Measurements from ENCODE around the gene LIN28A.
A peak's percentile ranks its signal among the peaks of the same experiment; 100 is the strongest.

LIN28A gene

DNA sequence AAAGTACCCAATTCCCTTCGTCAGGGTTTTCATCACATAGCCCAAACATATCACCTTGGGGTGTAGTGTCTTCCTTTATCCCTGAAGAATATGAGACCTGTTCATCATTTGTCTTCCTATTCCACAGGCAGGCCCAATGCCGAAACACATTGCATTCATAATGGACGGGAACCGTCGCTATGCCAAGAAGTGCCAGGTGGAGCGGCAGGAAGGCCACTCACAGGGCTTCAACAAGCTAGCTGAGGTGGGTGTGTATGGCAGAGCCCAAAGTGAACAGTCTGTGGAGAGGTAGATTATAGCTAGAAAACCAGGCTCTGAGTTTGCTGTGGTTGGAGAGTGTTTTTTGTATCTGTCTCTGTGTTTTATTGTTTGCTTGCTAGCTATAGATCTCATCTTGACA, 27.4 kb downstream of the LIN28A start:
- DNase-seq: no peak

DNA sequence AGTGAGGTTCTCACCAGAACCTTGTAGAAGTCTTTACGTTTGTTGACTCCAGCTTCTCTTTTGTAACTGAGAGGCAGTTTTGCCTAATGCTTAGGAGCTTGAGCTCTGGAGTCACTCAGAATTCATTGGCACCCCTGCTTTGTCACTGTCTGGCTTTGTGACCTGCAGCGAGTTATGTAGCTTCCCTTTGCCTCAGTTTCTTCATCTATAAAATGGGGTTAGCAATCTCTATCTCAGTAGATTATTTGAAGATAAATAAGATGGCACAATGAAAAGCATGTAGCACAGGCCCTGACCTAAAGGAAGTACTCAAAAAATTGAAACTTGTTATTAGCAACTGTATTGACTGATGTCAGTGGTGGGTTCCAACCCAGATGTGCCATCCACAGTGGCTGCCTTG, 29.6 kb downstream of the LIN28A start:
- DNase-seq: no peak

DNA sequence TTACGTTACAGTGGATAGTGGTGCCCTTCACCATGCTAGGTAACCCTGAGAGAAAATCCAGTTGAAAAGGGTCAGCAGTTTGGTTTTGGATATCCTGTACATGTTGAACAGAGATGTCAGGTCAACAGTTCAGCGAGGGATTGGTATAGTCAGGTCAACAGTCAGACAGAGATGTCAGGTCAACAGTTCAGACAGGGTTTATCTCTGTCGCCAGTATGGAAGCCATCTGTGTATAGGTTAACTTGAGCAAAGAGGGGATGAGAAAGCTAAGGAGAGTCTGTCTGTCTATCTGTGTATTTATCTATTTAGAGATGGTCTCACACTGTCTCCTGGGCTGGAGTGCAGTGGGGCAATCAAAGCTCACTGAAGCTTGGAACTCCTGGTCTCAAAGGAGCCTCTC, 39.3 kb downstream of the LIN28A start:
- DNase-seq: no peak

DNA sequence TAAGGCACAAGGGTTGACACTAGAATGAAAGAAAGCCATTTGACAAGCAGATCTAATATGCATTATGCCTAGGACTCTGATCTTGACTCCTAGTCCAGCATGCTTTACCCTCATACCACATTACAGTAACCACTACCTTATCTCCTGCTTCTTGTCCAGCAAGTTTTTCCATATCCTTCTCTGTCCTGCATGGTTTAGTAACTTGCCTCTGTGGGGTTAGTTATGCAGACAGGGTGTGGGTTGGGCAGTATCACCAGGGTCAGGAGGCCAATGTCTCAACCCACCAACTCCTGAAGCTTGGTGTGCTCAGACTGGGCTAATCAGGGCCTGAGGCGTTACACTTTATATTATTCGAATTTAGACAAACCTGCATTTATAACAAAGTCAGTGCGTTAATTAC, 40.3 kb downstream of the LIN28A start:
- no peak for DNase-seq

DNA sequence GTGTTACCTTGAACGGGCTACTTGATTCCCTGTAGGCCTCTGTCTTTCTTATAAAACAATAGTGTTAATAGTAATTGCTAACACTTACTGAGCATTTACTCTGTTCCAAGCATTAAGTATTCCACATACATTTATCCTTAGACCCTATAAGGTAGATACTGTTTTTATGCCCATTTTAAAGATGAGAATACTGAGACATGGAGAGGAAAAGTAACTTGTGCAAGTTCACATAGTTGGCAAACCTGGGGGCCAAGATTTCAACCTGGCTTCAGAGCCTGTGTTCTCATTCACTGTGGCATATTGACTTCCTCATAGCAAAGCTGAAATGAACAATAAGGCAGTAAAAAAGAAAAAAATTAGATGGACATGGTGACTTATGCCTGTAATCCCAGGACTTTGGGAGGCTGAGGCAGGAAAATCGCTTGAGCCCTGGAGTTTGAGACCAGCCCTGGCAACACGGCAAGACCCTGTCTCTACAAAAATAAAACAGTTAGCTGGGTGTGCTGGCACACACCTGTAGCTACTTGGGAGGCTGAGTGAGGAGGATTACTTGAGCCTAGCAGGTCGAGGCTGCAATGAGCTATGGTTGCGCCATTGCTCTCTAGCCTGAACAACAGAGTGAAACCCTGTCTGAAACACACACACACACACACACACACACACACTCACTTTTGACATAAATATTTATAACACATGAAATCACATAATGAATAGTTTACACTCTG, 42.0 kb downstream of the LIN28A start:
- DNase-seq: no peak

DNA sequence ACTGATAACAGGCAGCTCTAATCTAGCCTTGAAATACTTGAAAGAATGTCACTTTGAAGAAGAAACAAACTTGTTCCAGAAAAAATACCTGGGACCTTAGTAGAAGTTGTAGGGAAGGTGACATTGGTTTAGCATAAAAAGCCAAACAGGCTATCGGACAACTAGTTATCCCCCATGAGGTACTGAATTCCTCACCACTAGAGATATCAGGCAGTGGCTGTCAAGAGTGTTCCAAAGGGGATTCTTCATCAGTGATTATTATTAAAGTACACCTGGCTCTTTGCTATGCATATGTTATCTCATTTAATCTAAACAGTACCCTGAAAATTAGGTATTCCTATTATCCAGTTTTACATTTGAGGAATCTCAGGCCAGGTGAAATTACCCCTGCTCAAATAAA, 48.5 kb downstream of the LIN28A start:
- DNase-seq: no peak

DNA sequence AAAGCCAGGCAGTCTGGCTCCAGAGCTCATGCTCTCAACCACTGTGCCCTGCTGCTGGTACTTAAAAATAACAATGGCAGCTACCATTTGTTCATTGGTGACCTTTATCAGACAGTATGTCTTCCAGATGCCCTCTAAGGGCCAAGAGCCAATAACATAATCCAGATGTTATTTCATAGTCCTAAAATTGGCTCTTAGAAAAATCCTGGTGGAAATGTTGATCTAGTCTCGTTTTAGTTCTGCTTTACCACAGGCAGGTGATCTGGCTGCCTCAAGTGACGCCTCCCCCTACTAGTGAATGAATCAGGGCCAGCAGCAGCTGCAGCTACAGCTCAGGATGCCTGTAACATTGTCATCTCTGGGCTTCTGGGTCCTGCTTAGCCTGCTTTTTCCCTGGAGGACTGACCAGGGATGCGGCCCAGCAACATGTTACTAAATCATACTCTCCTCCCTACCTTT, 49.0 kb downstream of the LIN28A start:
- DNase-seq: no peak

DNA sequence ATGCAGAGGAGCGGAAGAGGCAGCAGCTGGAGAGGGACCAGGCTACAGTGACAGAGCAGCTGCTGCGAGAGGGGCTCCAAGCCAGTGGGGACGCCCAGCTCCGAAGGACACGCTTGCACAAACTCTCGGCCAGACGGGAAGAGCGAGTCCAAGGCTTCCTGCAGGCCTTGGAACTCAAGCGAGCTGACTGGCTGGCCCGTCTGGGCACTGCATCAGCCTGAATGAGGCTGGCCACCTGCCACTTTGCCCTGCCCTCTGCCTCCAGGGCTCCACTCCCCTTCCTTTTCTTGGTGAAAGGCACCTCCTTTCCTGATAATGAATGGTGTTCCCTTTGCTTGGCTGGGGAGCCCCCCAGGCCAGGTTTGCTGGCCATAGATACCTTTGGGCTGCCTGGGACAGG, 58.3 kb downstream of the LIN28A start:
- DNase-seq: no peak

DNA sequence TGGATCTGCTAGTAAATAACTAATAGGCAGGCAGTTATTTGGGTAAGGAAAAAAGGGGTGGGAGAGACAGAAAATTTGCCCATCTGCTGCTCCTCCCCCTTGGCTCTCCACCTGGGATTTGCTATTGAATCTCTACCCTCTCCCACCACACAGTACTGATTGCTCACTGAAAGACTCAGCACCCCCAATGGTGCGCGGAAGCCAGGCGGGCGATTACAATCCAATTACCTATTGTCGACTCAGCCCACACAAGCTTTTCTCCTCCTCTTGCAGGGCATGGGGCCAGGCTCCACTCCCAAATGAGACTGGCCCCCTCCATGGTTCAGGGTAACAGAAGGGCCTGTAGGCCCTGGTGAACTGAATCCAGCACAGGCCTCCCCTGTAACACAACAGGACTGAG, 58.9 kb downstream of the LIN28A start:
- DNase-seq: no peak

DNA sequence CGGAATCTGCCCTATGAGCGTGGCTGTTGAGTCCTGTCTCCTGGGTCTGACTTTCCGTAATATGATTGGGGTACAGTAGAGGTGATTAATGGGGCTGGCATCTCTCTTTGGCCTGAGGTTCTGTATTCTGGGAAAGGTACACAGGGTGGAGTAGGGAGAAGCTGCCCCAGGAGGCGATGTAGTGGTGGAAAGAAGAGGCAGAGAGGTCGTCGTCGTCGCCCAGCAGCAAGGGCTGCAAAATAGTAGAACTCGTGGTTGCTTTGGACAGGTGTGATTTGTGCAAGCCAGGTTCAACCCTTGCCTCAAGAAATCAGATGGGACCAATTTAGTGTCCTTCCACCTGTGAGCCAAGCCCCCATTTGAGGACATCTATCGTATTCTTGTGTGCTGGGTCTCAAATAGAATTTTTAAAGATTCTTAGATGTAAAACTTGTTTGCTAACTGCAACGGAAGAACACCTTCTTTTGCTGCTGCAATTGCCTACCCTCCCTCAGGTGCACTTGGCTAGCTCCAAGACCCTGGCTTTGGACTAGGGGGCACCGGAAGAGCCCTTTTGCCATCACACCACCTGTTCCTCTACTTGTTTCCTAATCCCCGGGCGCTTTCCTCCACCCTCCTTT, 60.4 kb downstream of the LIN28A start:
- no peak for DNase-seq

DNA sequence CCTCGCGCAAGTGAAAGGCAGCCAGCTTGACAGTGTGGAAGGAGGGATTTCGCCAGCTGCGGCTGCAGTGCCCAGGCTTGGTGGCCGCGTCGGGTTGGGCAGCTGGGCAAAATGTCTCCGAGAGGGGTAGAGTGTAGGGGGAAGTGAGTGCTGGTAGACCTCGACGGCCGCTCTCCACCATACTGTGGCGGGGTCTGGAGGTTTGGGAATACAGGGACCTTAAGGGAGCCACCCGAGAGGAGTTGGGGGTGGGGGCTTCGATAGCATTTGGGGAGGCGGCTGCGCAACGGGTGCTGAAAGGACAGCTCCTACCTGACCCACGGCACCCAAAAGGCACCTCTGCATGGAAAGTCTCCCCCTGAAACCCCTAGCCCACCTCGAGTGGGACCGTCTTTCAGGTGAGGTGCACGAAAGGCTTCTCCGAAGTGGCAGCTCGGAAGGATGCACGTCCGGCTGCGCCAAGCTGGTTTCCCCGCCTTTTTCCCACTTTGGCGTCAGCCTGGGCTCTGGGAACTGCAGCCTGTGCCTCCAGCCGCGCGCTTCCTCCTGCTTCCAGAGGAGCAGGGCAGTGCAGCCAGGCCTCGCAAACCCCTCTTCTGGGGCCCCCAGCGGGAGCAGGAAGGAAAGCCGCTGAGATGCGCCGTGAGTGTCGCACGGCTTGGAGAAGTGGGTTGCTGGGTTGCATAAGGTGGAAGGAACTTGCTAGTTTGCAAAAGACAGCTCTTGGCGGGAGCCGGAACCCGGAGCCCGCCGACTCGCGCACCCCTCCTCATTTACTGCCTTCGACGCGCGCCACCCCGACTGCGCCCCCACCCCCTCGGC, 61.1 kb downstream of the LIN28A start:
- peak; percentile 80 for DNase-seq

DNA sequence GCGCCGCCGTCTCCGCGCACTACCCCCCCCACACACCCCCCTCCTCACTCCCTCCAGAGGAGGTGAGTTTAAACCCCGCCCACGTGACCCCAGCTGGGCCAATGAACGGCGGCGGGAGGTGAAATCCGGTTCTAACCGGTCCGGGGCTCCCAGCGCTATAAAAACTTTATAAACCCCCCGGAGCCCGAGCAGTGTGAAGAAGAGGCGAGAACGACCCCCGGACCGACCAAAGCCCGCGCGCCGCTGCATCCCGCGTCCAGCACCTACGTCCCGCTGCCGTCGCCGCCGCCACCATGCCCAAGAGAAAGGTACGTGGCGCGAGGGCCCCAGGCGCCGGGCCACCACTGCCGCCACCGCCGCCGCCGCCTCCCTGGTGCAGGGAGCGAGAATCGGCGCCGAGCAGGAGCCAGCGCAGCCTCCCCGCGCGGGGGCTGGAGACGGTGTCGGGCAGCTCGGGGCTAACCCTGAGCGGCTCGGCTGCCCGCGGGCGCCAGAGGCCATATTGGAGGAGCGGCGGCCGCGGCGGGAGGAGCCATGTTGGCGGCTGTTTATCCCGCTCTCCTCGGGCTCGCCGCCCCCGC, 61.8 kb downstream of the LIN28A start, which contains the start of gene HMGN2:
Gene HMGN2 (plus strand): TSS at position 121 of the 581 bp plus-strand sequence. CDS start 173 bp downstream, at position 294.
- DNase-seq: peak; percentile 93

DNA sequence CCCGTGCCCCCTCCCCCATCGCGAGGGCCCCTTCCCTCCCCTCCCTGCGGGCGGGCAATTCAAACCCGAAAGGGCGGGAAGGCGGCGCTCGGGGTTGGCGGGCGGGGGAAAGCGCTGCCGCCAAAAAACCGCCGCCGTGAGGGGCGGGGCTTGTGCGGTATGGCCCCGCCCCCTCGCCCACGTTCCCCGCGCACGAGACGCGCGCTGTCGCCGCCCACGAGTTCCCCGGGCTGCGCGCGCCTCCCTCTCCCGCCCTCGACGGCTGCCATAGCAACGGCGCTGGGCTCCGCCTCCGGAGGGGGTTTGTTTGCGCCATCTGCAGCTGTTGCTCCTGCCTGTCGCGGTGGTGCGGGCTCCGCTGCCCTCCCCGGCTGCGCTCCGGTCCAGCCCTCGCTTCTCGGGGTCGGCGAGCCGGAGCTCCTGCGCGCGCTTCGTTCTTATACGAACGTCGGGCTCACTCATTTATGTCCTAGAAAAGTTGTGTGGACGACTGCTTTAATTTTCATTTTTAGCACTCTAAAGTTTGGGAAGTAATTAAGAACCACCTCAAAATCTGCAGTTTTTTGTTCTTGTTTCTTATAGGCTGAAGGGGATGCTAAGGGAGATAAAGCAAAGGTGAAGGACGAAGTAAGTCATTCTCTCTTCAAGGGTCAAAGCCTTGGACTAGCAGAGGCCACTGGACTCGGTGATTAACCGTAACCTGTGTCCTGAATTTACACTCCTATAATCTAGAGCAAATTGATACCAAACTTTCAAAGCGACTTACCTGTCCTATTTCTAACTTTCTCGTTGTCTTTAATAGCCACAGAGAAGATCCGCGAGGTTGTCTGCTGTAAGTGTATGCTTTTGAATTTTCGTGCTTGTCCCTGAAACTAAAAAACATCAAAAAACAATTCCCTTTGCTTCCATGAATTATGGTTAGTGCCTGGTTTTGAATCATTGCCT, 62.6 kb downstream of the LIN28A start:
- peak; percentile 93 for DNase-seq

DNA sequence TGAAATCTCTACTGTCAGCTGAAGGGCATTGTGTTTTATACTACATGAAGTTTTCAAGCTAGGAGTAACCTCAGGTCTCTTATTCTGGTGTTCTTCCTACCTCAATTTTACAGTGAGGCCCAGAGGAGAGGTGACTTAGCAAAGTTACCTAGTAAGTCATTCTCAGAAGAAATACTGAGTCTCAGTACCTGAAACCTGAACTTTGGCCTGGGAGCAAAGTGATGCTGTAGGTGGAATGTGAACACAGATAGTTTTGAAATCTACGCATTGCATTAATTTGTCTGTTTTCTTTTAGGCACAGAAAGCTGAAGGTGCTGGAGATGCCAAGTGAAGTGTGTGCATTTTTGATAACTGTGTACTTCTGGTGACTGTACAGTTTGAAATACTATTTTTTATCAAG, 64.2 kb downstream of the LIN28A start:
- DNase-seq: no peak

DNA sequence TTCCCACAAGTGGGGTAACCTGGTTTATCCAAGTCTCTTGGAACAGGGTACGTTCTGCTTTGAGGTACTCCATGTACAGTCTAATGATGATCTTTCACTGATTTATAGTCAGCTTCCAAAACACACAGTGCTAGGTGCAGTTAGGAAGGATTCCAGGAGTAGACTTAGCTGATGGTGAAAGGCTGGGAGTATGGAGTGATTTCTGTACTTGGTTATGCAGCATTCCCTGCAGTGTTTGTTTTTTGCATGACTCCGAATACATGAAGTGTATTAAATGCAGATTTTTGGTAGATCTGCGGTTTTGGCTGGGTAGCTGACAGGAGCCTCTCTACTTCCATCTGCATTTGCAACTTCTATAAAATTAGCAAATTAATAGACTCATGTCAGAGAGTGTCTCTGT, 65.4 kb downstream of the LIN28A start:
- no peak for DNase-seq

DNA sequence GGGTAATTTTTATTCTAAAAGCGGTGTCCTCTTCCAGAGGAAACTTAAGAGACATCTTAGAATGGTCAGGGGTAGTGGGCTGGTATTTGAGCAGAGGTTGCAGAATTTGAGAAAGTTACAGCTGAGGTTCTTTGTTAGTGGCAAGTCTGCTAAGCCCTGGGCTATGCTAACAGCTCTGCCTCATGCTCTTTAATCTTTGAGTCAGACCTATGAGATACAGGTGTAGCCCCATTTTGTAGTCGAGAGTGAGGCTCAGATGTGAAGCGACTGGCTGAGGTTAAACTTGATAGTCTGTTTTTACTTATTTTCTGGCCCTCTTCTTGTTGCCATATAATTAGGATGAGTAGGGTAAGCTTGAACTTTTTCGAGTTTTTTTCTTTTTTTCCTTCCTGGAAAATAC, 66.3 kb downstream of the LIN28A start:
- no peak for DNase-seq

DNA sequence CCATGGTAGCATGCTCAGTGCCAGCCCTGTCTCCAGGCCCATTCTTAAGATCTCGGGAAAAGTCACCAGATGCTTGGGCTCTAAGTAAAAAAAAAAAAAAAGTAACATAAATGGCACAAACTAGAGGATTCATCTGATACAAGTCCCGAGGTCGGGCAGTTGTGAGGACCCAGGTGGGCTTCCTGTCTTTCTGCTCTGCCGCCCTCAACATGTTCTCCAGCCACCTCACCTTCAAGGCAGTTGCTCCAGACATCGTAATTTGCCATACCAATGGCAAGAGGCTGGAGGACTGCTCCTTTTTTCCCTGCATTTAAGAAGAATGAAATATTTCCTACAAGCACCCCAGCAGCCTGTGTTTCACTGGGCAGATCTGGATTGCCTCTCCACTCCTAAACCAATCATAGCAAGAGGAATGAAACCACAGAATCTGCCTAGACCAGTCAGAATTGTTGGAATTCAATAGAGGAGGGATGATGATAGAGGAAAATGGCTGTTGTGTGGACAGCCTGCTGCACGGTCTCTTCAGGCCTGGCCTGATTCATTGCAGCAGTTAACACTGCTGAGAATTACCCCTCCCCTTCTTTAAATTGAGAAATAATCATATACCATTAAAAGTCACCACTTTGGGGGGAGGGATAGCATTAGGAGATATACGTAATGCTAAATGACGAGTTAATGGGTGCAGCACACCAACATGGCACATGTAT, 67.0 kb downstream of the LIN28A start:
- DNase-seq: peak; percentile 25

DNA sequence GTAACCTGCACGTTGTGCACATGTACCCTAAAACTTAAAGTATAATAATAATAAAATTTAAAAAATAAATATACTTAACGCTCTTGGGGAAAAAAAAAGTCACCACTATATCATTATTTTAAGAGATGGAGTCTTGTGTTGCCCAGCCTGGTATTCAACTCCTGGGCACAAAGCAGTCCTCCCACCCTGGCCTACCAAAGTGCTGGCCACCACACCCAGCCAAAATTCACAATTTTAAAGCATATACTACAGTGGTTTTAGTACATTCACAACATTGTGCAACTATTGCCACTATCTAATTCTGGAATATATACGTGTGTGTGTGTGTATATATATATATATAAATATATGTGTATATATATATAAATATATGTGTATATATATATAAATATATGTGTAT, 67.5 kb downstream of the LIN28A start:
- no peak for DNase-seq

DNA sequence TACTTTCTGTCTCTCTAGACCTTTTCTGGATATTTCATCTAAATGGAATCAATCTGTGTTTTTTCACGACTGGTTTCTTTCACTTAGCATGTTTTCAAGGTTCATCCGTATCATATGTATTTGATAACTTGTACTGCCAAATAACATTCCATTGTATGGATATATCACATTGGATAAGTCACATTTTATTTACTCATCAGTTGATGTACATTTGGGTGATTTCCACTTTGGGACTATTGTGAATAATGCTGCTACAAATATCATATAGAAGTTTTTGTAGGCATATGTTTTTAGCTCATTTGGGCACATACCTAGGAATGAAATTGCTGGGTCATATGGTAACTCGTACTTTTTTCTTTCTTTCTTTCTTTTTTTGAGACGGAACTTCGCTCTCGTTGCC, 68.4 kb downstream of the LIN28A start:
- no peak for DNase-seq

Measured in fibroblast of skin of right quadriceps (primary cell).